ENCODE measurements around the gene KRTAP4-12. TPM values are rescaled to one million over a fixed set of nuclear protein-coding genes. Genes with fewer than 3 reads are reported as not detected.
"Not testable (repeated sequence)": the region's sequence is repeated elsewhere in the genome, so short reads cannot be mapped to it uniquely, and the experiment has no call there.

KRTAP4-12 gene
- total and polyA plus RNA-seq, 10 of the 15 experiments (the other 5 are each of a cell fraction or from before 2014, with no cell fraction given): not detected

GRCh38 chr17:41101586-41102259 lies 22.3 kb downstream of the KRTAP4-12 start, which contains the start of gene KRTAP4-16:
TSS of gene KRTAP4-16 (minus strand) at chr17:41102209. CDS start at chr17:41102209, 0 bp downstream.
- Histone ChIP-seq H3K4me3 (no peak within 1 kb of the TSS), H2AFZ (ENCODE audit: control insufficient read depth, low read depth, low read length) (no peak within 1 kb of the TSS), H3K9me3 (replicated peaks; ENCODE audit: control insufficient read depth, insufficient read depth, low read length) (no peaks in the 10 kb centered on the region), H3K27me3 (replicated peaks in 1 of 2; ENCODE audit: control insufficient read depth in 2 of 2, insufficient read depth in 2 of 2, low read length in 1 of 2) (no peaks in the 10 kb centered on the region; a peak in 2 of 4 replicates), H3K4me2 (ENCODE audit: control insufficient read depth, insufficient read depth) (no peak within 1 kb of the TSS), H3K9ac (ENCODE audit: control insufficient read depth, insufficient read depth, low read length) (no peak within 1 kb of the TSS), H3K36me3 (ENCODE audit: control insufficient read depth in 2 of 2, insufficient read depth in 2 of 2, low read length in 1 of 2) (no peaks in the 10 kb centered on the region), H3K79me2 (ENCODE audit: control insufficient read depth, insufficient read depth, low read length) (no peaks in the 10 kb centered on the region), H3K4me1 (ENCODE audit: control insufficient read depth, insufficient read depth, low read length) (no peaks in the 10 kb centered on the region), H4K20me1 (ENCODE audit: control insufficient read depth, insufficient read depth) (no peaks in the 10 kb centered on the region), H3K27ac (ENCODE audit: control insufficient read depth, insufficient read depth) (no peak within 1 kb of the TSS)
- WGBS (ENCODE audit: insufficient coverage, insufficient replicate concordance, low lambda C conversion rate, missing lambda C conversion rate): 20% methylated on average over 8 of the region's 10 CpGs
- TF ChIP-seq TAF1 (IDR thresholded peaks at IDR 0.05; ENCODE audit: borderline replicate concordance, low read depth, low read length): no peak
- FAIRE-seq: no peak
- intact Hi-C loops (cut with micrococcal nuclease; ENCODE audit: unreplicated experiment) (no loop called here), in situ Hi-C loops (cut with MboI) (no loop called here)
- DNase-seq (ENCODE audit: low read depth, low spot score): no peak
- ChIA-PET POLR2A (no interaction called here), SMC1A (ENCODE audit: uncharacterized antibody, unreplicated experiment) (no interaction called here), CTCF (no interaction called here), RAD21 (ENCODE audit: unreplicated experiment) (no interaction called here)
- ATAC-seq: no peak
- BruUV-seq (replicated peaks): no TSS peak

- POLR2A ChIA-PET; H3K36me3 ChIP-seq (ENCODE audit: control insufficient read depth in 2 of 2, insufficient read depth in 2 of 2, low read length in 1 of 2); intact Hi-C loops (cut with micrococcal nuclease; ENCODE audit: unreplicated experiment); H4K20me1 ChIP-seq (ENCODE audit: control insufficient read depth, insufficient read depth); BruUV-seq (replicated peaks); H3K79me2 ChIP-seq (ENCODE audit: control insufficient read depth, insufficient read depth, low read length); H3K4me3 ChIP-seq; FAIRE-seq; DNase-seq (ENCODE audit: low read depth, low spot score); in situ Hi-C loops (cut with MboI); RAD21 ChIA-PET (ENCODE audit: unreplicated experiment); H3K27ac ChIP-seq (ENCODE audit: control insufficient read depth, insufficient read depth); CTCF ChIA-PET; H2AFZ ChIP-seq (ENCODE audit: control insufficient read depth, low read depth, low read length); H3K27me3 ChIP-seq (replicated peaks in 1 of 2; ENCODE audit: control insufficient read depth in 2 of 2, insufficient read depth in 2 of 2, low read length in 1 of 2); SMC1A ChIA-PET (ENCODE audit: uncharacterized antibody, unreplicated experiment); H3K4me2 ChIP-seq (ENCODE audit: control insufficient read depth, insufficient read depth); H3K9me3 ChIP-seq (replicated peaks; ENCODE audit: control insufficient read depth, insufficient read depth, low read length); ATAC-seq; H3K4me1 ChIP-seq (ENCODE audit: control insufficient read depth, insufficient read depth, low read length); H3K9ac ChIP-seq (ENCODE audit: control insufficient read depth, insufficient read depth, low read length): not testable (repeated sequence)
- 0% methylated on average over 7 of the region's 7 CpGs for WGBS (ENCODE audit: insufficient coverage, insufficient replicate concordance, low lambda C conversion rate, missing lambda C conversion rate)
Observed at GRCh38 chr17:41099682-41100480, 24.1 kb downstream of the KRTAP4-12 start.

Data from GM12878 (cell line).